HuH-7 (cell line): ENCODE measurements around the gene PPP1R18.
"Not testable (repeated sequence)": the region's sequence is repeated elsewhere in the genome, so short reads cannot be mapped to it uniquely, and the experiment has no call there.

Experiments used
- DNase-seq: peaks from one replicate; pipeline ENCODE4 v3.0.0; 2011; ENCODE audit warnings: low spot score

The PPP1R18 gene

DNA sequence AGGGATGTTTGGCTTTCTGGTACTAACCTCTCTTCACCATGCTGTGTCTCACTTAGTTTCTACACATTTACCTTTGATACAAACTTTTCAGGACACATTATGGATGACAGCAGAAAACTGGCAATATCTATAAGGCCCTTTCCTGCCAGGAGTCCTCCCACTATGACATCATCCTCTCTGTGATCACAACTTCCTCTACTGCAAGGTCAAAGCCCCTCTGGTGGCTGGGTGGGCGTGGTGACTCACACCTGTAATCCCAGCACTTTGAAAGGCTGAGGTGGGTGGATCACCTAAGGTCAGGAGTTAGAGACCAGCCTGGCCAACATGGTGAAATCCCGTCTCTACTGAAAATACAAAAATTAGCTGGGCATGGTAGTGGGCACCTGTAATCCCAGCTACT, 20.1 kb downstream of the PPP1R18 start:
- DNase-seq = not testable (repeated sequence)

DNA sequence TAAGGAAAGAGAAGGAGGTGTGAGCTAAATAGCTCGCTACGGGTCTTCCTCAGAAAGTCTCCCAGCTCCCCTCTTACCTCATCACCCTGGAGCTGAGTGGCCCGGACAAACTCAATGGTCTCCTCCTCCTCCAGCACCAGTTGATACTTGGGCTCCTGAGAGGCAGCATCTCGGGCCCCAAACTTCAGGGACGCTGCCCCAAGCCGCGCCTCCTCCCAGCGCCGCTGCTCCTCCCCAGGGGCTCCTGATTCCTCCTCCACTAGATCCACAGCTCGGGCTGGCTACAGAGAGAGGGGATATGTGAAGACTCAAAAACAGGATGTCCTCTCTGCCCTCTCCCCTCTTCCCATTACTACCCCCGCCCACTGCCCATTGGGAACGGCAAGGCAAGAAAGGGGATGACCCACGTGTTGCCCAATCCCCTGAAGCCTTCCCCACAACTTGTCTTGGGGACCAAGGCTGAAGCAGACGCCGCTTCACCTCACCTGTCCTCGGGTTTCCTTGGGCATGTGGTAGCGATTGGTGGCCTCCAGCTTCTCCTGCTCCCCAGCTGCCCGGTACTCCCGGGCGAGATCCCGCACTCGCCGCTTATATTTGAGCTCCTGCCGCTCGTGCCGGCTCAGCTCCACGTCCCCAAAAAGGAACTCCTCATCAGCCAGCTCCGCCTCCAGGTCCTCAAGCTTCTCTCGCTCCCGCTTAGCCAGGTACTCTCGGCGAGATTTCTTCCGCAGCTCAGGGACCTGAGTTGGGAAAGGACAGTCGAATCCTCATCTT, 21.3 kb downstream of the PPP1R18 start:
- no peak for DNase-seq

DNA sequence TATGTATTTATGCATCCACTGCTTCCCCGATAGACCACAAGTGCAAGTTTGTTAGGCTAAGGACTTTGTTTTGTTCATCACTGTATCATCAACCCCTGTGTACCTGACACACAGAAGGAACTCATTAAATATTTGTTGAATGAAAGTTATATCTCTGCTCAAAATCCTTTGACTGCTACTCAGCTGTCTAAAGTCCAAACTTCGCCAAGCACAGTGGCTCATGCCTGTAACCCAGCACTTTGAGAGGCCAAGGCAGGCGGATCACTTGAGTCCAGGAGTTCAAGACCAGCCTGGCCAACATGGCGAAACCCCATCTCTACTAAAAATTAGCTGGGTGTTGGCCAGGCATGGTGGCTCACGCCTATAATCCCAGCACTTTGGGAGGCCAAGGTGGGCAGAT, 28.5 kb downstream of the PPP1R18 start:
- DNase-seq = not testable (repeated sequence)

DNA sequence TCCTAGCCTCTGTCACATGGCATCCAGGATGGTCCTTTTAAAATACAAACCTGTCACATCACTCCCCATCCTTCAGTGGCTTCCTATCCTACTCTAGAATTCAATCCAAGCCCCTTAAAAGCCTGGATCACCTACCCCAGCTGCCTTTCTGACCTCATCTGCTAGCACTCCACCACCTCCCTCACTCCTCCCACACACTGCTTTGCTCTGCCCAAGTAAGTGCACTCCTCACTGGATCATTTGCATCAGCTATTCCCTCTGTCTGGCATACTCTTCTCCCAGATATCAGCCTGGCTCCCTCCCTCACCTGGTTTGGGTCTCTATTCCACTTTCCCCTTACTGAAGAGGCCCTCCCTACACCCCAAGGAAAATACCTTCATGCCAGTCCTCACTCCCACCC, 29.0 kb downstream of the PPP1R18 start:
- DNase-seq = no peak

DNA sequence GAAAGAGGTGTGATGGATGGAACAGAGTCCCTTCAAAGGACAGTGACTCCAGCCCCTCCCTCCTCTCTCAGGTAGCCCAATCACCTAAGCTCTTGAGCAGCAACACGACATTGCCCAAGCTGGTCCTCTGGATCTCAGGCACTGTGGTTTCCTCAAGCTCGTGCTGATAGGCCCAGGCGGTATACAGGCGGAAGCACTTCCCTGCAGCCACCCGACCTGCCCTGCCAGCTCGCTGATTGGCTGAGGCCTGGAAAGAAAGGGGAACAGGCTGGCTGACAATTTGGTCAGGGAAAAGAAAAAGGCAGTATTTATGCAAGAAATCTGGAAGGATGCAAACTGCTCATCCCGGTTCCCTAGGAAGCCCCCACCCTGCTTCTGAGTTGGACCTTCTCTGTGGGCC, 29.9 kb downstream of the PPP1R18 start:
- no peak for DNase-seq

DNA sequence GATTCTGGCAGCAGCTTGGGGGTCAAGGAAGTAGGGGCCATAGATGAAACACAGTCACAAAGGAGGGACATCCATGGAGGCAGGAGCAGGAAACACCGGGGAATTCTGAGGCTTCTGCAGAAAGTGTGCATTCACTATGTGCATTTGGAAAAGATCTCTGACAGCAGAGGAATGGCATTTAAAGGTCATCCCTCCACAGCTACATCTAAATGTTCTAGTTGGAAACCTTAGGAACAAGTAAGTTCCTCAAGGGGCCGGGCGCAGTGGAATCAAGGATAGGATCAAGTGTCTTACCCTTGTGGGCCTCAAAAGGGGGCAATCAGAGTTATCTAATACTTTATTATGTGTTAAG, 30.7 kb downstream of the PPP1R18 start:
- no peak for DNase-seq

DNA sequence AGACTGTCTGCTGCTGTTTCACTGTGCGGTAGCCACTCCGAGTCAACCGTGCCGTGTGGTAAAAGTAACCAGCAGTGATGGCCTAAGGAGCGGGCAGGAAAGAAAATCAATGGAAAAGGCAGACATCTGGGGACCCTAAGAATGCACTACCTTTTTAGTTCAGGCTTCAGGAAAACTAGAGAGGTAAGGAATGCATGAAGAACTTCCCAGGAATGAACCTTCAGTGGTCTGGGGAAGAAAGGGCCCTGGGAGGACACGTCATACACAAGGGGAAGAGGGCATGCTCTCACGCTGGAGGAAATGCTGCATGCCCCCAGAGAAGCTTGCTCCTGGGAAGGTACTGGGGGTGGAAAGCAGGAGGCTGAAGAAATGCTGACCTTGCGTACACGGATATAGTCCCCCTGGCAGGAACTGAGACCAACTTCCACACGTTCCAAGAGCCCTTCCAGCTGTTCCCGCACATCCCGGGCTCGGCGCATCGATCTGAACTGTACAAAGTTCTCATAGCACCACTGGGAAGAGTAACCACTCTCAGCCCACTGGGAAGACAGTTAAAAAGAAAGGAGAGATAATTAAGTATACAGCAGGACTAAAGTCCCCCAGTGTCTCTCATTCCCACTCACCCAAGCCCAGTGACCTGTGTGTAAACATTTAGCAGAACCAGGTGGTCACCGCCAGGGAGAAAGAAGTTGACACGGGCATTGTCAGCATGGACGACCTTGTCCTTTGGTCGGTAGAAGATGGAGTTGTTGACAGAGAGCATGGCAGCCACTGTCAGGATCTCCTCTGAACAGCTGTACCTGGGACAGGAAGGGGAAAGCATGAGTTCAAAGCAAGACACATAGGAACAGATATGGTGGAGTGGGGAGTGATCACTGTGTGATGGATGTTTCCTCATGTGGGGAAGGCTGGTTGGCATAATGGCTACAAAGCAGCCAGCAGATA, 31.4 kb downstream of the PPP1R18 start:
- no peak for DNase-seq

DNA sequence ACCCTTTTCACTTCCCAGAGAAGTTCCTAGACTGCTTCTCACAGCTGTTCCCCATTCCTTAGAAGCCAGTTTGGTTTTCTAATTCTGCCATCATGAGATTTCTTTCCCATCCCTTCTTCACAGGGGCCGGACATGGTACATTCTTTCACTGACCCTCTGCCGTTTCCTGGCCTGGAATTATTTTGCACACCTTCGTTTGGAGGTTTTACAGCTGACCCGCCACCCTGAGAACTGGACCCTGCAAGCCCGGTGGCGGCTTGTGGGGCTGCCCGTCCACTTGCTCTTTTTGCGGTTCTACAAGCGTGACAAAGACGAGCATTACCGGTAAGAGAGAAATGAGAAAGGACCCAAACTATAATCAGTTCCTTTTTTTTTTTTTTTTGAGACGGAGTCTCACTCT, 35.3 kb downstream of the PPP1R18 start:
- DNase-seq = no peak

DNA sequence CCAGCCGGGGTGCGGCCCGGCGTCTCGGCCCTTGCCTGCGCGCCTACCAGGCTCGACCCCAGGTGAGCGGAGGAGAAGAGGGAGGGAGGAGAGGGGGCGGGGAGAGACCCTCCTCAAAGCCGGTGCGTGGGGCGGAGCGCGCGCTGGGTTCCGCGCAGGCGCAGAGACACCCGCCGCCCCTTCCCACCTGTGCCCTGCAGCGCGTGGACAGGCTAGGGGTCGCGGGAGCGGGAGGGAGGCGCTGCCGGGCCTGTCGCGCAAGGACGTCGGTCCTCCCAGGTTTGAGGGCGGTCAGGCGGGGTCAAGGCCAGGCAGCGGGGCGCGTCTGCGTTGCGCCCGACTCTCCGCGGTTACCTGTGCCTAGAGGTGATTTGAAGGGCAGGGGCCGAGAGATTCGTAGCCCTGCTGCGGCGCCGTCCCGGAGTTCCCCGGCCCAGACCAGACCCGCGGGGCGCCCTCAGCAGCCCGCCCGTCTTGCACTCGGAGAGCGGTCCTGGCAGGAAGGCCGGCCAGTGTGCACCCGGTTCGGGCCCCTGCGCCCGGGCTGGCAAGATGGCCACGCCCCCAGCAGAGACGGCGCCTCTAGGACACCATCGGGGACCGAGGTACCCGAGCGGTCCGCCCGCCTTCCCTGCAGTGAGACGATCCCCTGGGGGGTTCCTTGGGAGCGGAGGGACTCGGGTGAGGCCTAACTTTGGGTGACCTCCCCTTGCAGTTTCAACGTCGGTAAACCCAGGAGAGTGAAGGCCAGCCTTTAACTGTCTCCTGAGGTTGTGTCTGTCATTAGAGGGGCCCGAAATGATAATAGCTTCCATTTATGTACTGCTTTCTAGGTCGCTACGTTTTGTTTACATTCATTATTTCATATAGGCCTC, 39.0 kb downstream of the PPP1R18 start:
- DNase-seq = peak; percentile 78

DNA sequence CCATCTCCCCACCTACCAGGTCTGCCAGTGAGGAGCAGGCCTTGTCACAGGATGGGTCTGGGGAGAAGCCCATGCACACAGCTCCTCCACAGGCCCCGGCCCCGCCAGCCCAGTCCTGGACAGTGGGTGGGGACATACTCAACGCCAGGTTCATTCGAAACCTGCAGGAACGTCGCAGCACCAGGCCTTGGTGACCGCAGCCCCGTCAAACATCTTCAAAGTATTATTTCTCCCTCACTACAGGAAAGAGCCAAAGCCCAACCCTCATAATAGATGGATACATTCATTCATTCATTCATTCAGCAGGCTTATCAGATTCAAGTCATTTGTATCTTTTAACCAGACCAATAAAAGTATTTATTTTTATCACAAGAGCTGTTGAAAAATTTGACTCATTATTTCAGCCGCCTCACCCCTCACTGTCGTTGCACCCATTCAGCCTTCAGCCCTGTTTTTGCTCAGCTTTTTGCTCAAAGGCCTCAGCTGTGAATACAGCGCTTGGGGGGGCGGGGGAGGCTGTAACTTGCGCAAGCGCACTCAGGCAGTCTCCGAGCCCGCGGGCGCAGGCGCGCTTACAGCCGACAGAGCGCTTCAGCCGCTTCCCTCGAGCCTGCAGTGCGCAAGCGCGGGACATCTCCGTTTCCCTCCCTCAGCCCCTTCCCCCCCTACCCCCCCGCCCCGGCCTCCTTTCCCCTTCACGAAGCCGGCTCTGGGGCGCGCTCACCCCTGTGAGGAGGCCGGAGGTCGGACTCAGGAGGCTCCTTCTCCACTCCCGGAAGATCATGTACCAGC, 39.8 kb downstream of the PPP1R18 start, which contains the start of gene C6orf136:
TSS of gene C6orf136 (plus strand) at position 684 of the 792 bp plus-strand sequence. CDS start at position 783, 99 bp downstream.
- peak; percentile 89 for DNase-seq

DNA sequence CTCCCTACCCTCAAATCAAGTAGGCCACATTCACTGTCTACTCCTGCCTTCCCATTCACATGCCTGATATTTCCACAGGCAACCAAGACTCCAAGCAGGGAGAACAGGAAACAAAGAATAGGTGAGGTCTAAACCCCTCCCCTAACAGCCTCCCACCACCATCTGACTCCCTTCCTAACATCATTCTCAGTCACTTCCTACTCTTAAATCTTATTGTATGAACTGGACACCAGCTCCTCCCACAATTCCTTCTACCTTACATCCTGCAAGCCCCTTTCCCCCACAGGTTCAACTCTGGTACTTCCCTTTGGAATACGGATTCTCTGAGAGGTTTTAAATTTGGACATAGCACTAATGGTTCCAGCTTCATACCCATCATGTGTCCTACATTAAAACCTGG, 40.5 kb downstream of the PPP1R18 start:
- DNase-seq = no peak

DNA sequence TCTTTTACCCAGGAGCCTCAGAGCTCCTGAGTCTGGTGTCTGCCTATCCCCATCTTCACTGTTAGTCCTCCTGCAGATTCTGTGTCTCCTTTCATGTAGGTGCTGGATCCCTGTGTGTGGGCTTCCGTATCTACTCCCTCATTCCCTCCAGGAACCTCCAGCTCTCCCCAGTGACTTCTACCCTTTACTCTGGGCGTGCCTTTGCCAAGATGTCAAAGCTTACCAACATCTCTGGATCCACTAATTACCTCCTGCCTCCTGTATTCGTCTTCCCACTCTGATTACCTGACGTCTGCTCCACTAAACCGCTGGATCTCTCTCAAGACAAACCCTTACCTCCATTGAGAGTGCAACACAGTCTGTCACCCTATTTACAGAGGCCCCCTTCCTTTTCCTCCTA, 41.7 kb downstream of the PPP1R18 start:
- DNase-seq = no peak

DNA sequence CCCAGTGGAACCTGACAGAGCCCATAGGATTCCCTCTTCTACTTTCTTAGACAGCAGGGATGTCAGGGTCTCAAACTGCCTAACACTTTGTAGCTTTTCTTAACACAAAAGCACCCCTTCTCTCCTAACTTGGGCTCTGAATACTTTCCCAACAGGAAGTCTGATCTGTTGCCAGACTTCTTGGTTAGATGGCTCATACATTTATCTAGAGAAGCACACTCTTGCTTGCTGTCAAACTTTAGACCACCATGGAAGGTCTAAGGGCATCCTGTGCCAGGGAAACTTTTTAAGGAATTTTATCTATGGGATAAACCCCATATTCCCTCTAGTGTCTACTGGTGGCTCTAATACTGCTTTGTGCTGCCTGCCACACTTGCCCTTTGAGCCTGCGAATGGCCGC, 42.8 kb downstream of the PPP1R18 start:
- DNase-seq = no peak

DNA sequence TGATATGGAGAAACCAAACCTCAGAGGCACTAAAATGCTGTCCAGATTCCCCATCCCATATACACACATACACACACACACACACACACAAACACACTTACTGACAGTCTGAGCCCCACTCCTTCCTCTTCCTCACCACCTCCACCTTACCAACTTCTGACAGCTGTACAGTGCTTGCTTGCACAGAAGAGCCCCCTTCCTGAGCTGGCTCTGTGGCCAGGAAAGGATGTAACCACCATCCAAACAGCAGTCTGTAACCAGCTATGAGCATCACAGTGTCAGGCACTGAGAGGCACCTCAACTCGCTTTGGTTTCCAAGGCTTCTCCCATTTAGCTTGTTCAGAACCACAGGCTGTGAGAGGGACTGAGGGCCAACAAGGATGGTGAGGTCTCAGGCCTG, 45.4 kb downstream of the PPP1R18 start:
- no peak for DNase-seq

DNA sequence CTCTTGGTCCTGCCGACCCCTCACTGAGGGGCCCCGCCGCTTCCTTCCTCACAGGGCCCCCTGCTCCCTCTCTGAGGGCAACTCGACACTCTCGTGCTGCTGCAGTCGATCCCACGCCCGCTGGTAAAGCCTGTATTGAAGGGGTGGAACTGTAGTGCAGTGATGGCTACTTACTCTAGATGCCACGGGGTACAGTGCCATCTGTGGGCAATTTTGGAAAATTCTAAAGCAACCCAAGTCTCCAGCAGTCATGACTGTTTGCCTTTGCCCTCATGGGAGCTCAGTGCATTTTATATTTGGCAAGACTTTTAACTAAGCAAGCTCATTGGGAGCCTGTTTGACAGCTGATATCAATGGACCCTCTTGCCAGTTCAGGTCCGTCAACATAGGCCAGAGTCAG, 46.0 kb downstream of the PPP1R18 start:
- DNase-seq = no peak

DNA sequence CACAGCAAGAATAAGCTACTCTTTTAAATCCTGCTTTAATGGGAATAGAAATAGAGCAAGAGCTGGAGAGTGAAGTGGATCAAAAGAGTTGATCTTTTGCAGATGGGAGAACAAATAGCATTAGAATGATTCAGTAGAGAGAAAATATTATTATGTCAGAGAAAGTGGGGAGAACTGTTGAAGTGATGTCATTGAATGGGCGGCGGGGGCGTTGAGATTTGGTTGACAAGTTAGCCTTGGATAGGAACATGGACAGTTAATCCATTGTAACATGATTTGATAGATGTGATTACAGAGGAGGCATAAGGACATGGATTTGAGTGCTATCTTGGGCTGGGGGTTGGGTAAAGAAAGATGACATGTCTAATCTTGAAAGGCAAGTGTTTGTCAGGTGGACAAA, 50.6 kb downstream of the PPP1R18 start:
- no peak for DNase-seq

DNA sequence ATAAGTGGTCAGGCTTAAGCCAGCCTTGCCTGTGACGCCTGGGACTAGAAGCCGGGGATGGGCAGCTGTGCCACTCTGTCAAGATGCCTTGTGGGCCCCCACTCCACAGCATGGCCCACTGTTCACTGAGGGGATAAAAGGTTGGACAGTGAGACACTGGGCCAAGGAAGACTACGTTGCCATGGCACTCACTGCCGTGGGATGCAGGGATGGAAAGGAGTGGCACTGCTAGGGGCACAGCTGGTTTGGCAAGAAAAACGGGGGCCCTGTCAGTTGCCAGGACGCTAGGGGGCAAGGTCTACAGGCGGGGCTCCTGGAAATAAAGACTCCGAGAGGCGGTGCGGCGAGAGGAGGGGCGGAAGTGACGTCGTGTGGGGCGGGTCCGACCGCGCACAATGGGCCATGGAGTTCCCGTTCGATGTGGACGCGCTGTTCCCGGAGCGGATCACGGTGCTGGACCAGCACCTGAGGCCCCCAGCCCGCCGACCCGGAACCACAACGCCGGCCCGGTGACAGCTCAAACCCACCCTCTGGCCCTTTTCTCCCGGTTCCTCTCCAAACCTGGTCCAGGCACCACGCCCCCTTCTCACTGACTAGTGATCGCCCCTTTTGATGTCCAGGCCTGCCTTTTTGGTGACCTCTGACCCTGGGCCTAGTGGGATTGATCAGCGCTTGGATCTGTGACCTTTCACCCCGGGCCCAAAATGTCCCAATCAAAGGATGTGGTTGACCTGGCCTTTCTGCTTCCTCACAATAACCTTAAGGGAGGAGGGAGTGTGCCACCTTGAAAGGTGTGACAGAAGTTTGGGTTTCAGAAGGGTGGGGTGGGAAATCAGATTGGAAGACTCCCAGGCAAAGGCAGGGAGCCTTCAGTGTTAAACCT, 59.7 kb downstream of the PPP1R18 start, which contains the start of gene ATAT1:
TSS of gene ATAT1 (plus strand) at position 391 of the 883 bp plus-strand sequence.
- no peak for DNase-seq
